ENCODE measurements around the gene ST14. TPM values are rescaled to one million over a fixed set of nuclear protein-coding genes. Genes with fewer than 3 reads are reported as not detected.
A peak's percentile ranks its signal among the peaks of the same experiment; 100 is the strongest.

ST14 gene
- polyA plus RNA-seq, 1 donor (not counting 4 experiments of a cell fraction or from before 2014, with no cell fraction given) = 45.8 TPM

DNA sequence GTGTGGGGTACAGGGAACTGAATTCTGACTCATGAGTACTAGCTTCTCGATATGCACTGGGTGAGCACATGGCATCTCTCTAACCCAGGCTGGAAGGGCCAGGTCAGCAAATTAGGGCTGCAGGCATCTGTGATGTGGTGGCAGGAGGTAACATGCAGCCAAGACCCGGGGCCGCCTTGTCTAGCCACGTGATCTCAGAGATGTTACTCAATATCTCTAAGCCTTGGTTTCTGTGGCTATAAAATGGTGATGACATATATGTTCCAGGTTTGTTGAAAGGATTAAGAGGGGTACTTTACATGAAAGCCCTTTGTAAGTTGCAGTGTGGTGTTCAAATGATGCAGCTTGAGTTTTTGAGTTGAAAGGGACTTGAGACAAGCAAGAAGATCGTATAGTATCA, 3.2 kb downstream of the ST14 start:
- peaks cover 15% of the 10 kb centered on the region for H3K27me3 ChIP-seq (ENCODE audit: control insufficient read depth, extremely low read depth, insufficient read depth, low read length)
- no peak for DNase-seq (ENCODE audit: low read depth, low spot score)
- peaks cover 13% of the 10 kb centered on the region for H4K20me1 ChIP-seq (ENCODE audit: control insufficient read depth, extremely low read depth, insufficient read depth, low read length)
- peak overlapping the region; percentile 11 for H3K4me2 ChIP-seq (ENCODE audit: control insufficient read depth, extremely low read depth, insufficient read depth, low read depth, low read length)
- H3K36me3 ChIP-seq (ENCODE audit: control insufficient read depth in 2 of 2, extremely low read depth in 1 of 2, insufficient read depth in 2 of 2, low read length in 2 of 2) = peaks cover 0 to 2% of the 10 kb centered on the region in 2 experiments
- H3K9ac ChIP-seq (ENCODE audit: control insufficient read depth, extremely low read depth, insufficient read depth, low read length) = no peak overlapping the region
- peaks cover 47% of the 10 kb centered on the region for H3K4me1 ChIP-seq (ENCODE audit: control insufficient read depth, extremely low read depth, insufficient read depth, low read length)
- peak overlapping the region; percentile 19 for H3K27ac ChIP-seq (ENCODE audit: control insufficient read depth, insufficient read depth, low read length)
- no peaks in the 10 kb centered on the region for H3K9me3 ChIP-seq (ENCODE audit: control insufficient read depth, low read depth, low read length)
- H2AFZ ChIP-seq (ENCODE audit: control insufficient read depth, low read length) = no peak overlapping the region
- peaks cover 59% of the 10 kb centered on the region for H3K79me2 ChIP-seq (ENCODE audit: control insufficient read depth, insufficient read depth, low read length)
- dilution Hi-C loops (cut with MboI; ENCODE audit: extremely low pct_ligation_motif_present, low sequenced_read_pairs) = no loop called here
- peak; percentile 89 for FAIRE-seq
- TF ChIP-seq, protein P1, sequence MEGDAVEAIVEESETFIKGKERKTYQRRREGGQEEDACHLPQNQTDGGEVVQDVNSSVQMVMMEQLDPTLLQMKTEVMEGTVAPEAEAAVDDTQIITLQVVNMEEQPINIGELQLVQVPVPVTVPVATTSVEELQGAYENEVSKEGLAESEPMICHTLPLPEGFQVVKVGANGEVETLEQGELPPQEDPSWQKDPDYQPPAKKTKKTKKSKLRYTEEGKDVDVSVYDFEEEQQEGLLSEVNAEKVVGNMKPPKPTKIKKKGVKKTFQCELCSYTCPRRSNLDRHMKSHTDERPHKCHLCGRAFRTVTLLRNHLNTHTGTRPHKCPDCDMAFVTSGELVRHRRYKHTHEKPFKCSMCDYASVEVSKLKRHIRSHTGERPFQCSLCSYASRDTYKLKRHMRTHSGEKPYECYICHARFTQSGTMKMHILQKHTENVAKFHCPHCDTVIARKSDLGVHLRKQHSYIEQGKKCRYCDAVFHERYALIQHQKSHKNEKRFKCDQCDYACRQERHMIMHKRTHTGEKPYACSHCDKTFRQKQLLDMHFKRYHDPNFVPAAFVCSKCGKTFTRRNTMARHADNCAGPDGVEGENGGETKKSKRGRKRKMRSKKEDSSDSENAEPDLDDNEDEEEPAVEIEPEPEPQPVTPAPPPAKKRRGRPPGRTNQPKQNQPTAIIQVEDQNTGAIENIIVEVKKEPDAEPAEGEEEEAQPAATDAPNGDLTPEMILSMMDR (optimal IDR thresholded peaks at IDR 0.05 in 1 of 3, IDR thresholded peaks at IDR 0.05 in 1 of 3, conservative IDR thresholded peaks at IDR 0.05 in 1 of 3; ENCODE audit: extremely low read depth in 1 of 3, insufficient read depth in 2 of 3, low read length in 3 of 3) = no peak
- no peak for TF ChIP-seq EZH2 (IDR thresholded peaks at IDR 0.05; ENCODE audit: low read length)
- peaks cover 10% of the 10 kb centered on the region for H3K9me1 ChIP-seq (ENCODE audit: control insufficient read depth, extremely low read depth, insufficient read depth, low read length)
- no peak overlapping the region for H3K4me3 ChIP-seq (ENCODE audit: control insufficient read depth in 2 of 3, extremely low read depth in 1 of 3, insufficient read depth in 2 of 3, low read depth in 1 of 3, low read length in 3 of 3)

DNA sequence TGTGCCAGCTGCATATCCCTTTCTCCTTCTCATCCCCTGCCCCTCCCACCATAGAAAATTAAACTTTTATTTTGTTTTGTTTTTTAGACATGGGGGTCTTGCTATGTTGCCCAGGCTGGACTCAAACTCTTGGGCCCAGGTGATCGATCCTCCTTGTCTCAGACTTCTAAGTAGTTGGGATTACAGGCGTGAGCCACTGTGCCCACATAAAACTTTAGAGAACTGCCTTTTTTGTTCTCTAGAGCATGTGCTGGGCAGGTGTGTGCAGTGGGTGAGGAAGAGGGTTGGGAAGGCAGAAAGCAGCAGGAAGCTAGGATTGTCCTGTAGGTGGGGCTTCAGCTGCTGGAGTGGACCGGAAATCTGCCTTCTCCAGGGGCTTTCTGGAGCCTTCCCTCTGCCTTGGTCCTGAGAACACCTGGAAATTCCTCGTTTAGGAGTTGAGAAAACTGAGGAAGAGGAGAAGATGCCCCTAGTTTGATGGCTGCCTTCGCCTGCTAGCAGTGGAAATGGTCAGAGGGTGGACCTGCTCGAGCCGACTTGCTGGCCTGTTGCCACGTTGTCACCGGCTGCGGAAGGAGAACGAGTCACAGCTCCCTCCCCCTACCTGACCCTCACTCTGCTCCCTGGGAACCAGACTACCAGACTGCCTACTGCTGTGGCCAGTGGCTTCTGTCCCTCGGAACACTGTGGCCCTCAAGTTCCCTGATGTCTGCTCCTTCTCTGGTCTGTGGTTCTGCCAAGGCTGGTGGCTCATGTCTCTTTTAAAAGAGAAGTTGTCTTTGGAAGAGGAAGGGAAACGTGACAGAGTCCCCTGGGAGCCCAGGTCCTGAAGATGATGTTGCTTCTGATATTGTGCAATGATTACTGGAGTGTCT, 4.0 kb downstream of the ST14 start:
- H3K4me2 ChIP-seq (ENCODE audit: control insufficient read depth, extremely low read depth, insufficient read depth, low read depth, low read length) = no peak overlapping the region
- no peak for TF ChIP-seq EZH2 (IDR thresholded peaks at IDR 0.05; ENCODE audit: low read length)
- TF ChIP-seq, protein P1 (optimal IDR thresholded peaks at IDR 0.05 in 1 of 3, IDR thresholded peaks at IDR 0.05 in 1 of 3, conservative IDR thresholded peaks at IDR 0.05 in 1 of 3; ENCODE audit: extremely low read depth in 1 of 3, insufficient read depth in 2 of 3, low read length in 3 of 3) = peak in 1 of 3 experiments; percentile 17
- FAIRE-seq (no peak), DNase-seq (ENCODE audit: low read depth, low spot score) (no peak)
- dilution Hi-C loops (cut with MboI; ENCODE audit: extremely low pct_ligation_motif_present, low sequenced_read_pairs) = no loop called here
- peaks cover 56% of the 10 kb centered on the region for H3K4me1 ChIP-seq (ENCODE audit: control insufficient read depth, extremely low read depth, insufficient read depth, low read length)
- H3K9me1 ChIP-seq (ENCODE audit: control insufficient read depth, extremely low read depth, insufficient read depth, low read length) = peaks cover 10% of the 10 kb centered on the region
- peaks cover 0 to 2% of the 10 kb centered on the region in 2 experiments for H3K36me3 ChIP-seq (ENCODE audit: control insufficient read depth in 2 of 2, extremely low read depth in 1 of 2, insufficient read depth in 2 of 2, low read length in 2 of 2)
- no peak overlapping the region for H3K4me3 ChIP-seq (ENCODE audit: control insufficient read depth in 2 of 3, extremely low read depth in 1 of 3, insufficient read depth in 2 of 3, low read depth in 1 of 3, low read length in 3 of 3)
- peak overlapping the region; percentile 19 for H3K27ac ChIP-seq (ENCODE audit: control insufficient read depth, insufficient read depth, low read length)
- peaks cover 7% of the 10 kb centered on the region for H3K27me3 ChIP-seq (ENCODE audit: control insufficient read depth, extremely low read depth, insufficient read depth, low read length)
- no peak overlapping the region for H2AFZ ChIP-seq (ENCODE audit: control insufficient read depth, low read length)
- H3K9ac ChIP-seq (ENCODE audit: control insufficient read depth, extremely low read depth, insufficient read depth, low read length) = no peak overlapping the region
- peaks cover 67% of the 10 kb centered on the region for H3K79me2 ChIP-seq (ENCODE audit: control insufficient read depth, insufficient read depth, low read length)
- H3K9me3 ChIP-seq (ENCODE audit: control insufficient read depth, low read depth, low read length) = no peaks in the 10 kb centered on the region
- H4K20me1 ChIP-seq (ENCODE audit: control insufficient read depth, extremely low read depth, insufficient read depth, low read length) = peaks cover 16% of the 10 kb centered on the region

Measured in keratinocyte (primary cell).